ENCODE measurements around the gene ATPAF1.

Gene ATPAF1

DNA sequence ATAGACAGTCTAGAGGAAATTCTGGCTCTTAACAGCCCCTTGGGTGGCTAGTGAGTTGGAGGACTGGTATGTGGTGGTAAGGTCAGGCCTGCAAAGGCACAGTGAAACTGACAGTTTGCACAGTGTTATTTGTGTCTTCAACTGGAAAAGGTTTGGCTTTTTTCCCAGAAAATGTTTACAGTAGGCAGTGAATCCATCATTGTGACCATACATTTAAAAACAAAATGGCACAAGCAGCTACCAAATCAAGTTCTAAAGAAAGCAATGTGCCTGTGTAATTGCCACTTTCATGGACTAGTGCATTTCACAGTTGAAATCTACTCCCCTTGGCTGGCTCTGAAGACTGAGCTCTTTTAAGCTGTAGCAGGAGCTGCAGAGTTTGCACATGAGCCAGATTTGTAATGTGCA, 24.8 kb downstream of the ATPAF1 start:
- TF ChIP-seq NFIC (IDR thresholded peaks at IDR 0.05) (peak; percentile 94), ZBTB7A (IDR thresholded peaks at IDR 0.05; ENCODE audit: low read depth) (no peak), TEAD4 (IDR thresholded peaks at IDR 0.05) (peak; percentile 60; the same call in 1 of the 2 replicates), CREB1 (IDR thresholded peaks at IDR 0.05; ENCODE audit: low read depth) (no peak), EP300 (IDR thresholded peaks at IDR 0.05; ENCODE audit: borderline replicate concordance) (peak; percentile 43; the same call in 1 of the 2 replicates), CEBPB (IDR thresholded peaks at IDR 0.05) (0 out of 2 replicates have a peak, but pooled peaks have one; percentile 22), TCF12 (IDR thresholded peaks at IDR 0.05; ENCODE audit: low read depth) (0 out of 2 replicates have a peak, but pooled peaks have one; percentile 49), RAD21 (IDR thresholded peaks at IDR 0.05; ENCODE audit: low read depth) (0 out of 2 replicates have a peak, but pooled peaks have one; percentile 0)

DNA sequence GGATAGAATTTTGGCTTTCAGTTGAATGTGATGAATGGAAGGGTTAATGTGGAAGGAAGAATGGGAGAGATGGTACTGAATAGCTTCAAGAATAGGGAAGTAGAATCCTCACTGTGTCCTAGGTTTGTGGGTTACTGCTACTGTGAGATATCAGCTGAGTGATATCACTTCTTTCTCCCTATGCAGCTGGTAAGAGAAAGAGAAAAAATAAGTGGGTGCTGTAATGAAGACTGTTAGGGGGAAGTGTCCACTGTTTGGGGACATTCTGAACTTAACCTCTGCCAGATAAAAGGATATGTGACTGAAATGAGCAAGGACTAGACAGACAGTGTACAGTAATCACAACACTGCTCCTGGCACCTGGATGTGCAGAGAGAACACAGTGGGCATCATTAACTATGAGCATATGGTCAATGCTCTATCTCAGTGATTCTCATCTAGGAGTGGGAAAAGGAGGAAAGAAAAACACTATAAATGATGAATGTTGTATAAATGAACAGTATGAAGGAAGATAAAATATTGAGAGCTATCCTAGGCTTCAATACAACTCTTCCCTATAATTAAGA, 26.0 kb downstream of the ATPAF1 start:
- TF ChIP-seq, protein P1, sequence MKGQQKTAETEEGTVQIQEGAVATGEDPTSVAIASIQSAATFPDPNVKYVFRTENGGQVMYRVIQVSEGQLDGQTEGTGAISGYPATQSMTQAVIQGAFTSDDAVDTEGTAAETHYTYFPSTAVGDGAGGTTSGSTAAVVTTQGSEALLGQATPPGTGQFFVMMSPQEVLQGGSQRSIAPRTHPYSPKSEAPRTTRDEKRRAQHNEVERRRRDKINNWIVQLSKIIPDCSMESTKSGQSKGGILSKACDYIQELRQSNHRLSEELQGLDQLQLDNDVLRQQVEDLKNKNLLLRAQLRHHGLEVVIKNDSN (IDR thresholded peaks at IDR 0.05) = no peak
- TF ChIP-seq YY1 (IDR thresholded peaks at IDR 0.05; ENCODE audit: low read depth) (no peak), TCF12 (IDR thresholded peaks at IDR 0.05; ENCODE audit: low read depth) (no peak), CEBPB (IDR thresholded peaks at IDR 0.05) (no peak), RAD21 (IDR thresholded peaks at IDR 0.05; ENCODE audit: low read depth) (no peak), NFIC (IDR thresholded peaks at IDR 0.05) (no peak), TAF1 (IDR thresholded peaks at IDR 0.05; ENCODE audit: low read depth) (no peak), ZBTB7A (IDR thresholded peaks at IDR 0.05; ENCODE audit: low read depth) (no peak), CREB1 (IDR thresholded peaks at IDR 0.05; ENCODE audit: low read depth) (no peak)
- TF ChIP-seq, protein P2, sequence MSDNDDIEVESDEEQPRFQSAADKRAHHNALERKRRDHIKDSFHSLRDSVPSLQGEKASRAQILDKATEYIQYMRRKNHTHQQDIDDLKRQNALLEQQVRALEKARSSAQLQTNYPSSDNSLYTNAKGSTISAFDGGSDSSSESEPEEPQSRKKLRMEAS (IDR thresholded peaks at IDR 0.05) = no peak
- TF ChIP-seq, protein P3, sequence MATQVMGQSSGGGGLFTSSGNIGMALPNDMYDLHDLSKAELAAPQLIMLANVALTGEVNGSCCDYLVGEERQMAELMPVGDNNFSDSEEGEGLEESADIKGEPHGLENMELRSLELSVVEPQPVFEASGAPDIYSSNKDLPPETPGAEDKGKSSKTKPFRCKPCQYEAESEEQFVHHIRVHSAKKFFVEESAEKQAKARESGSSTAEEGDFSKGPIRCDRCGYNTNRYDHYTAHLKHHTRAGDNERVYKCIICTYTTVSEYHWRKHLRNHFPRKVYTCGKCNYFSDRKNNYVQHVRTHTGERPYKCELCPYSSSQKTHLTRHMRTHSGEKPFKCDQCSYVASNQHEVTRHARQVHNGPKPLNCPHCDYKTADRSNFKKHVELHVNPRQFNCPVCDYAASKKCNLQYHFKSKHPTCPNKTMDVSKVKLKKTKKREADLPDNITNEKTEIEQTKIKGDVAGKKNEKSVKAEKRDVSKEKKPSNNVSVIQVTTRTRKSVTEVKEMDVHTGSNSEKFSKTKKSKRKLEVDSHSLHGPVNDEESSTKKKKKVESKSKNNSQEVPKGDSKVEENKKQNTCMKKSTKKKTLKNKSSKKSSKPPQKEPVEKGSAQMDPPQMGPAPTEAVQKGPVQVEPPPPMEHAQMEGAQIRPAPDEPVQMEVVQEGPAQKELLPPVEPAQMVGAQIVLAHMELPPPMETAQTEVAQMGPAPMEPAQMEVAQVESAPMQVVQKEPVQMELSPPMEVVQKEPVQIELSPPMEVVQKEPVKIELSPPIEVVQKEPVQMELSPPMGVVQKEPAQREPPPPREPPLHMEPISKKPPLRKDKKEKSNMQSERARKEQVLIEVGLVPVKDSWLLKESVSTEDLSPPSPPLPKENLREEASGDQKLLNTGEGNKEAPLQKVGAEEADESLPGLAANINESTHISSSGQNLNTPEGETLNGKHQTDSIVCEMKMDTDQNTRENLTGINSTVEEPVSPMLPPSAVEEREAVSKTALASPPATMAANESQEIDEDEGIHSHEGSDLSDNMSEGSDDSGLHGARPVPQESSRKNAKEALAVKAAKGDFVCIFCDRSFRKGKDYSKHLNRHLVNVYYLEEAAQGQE (IDR thresholded peaks at IDR 0.05; ENCODE audit: low read depth) = no peak

DNA sequence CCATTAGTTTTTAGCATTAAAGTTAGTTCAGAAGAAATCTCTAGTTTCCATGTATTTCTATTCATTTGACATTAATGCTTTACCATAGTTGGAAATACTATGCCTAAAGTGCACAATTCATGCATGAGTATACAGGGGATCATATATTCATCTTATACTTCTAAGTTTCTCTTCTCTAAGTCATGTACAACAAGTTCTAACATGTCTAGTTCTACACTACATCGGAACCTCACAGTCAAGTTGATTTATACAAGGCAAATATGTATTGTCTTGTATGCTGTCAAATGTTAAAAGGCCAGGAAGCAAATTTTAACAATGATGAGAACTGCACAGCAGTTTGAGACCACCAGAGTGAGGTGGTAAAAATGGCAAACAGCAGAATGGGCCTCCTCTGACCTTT, 28.6 kb downstream of the ATPAF1 start:
- TF ChIP-seq TEAD4 (IDR thresholded peaks at IDR 0.05) (no peak), YY1 (IDR thresholded peaks at IDR 0.05; ENCODE audit: low read depth) (no peak), ZBTB7A (IDR thresholded peaks at IDR 0.05; ENCODE audit: low read depth) (no peak)

DNA sequence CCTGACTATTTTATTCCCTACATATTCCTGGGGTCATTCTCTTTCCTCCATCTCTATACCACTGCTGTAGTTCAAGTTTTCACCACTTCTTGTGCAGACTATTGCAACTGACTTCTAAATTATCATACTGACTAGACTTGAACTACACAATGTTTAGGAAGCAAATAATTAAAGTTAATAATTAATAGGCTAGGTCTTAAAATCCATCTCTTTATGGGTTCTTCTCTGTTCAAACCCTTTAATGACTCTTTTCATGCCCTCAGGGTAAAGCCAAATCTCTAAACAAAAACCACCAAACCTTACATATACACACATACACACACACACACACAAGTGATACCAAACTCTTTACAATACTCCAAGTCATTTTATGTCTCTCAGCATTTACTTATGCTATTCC, 29.2 kb downstream of the ATPAF1 start:
- no peak for TF ChIP-seq YY1 (IDR thresholded peaks at IDR 0.05; ENCODE audit: low read depth)
- no peak for TF ChIP-seq EP300 (IDR thresholded peaks at IDR 0.05; ENCODE audit: borderline replicate concordance)
- no peak for TF ChIP-seq FOXM1 (IDR thresholded peaks at IDR 0.05; ENCODE audit: borderline replicate concordance, low read depth)
- TF ChIP-seq, protein P3 (IDR thresholded peaks at IDR 0.05; ENCODE audit: low read depth) = no peak
- no peak for TF ChIP-seq TAF1 (IDR thresholded peaks at IDR 0.05; ENCODE audit: low read depth)
- TF ChIP-seq EGR1 (IDR thresholded peaks at IDR 0.05) = no peak
- TF ChIP-seq RAD21 (IDR thresholded peaks at IDR 0.05; ENCODE audit: low read depth) = no peak
- no peak for TF ChIP-seq CREB1 (IDR thresholded peaks at IDR 0.05; ENCODE audit: low read depth)
- TF ChIP-seq TEAD4 (IDR thresholded peaks at IDR 0.05) = no peak

DNA sequence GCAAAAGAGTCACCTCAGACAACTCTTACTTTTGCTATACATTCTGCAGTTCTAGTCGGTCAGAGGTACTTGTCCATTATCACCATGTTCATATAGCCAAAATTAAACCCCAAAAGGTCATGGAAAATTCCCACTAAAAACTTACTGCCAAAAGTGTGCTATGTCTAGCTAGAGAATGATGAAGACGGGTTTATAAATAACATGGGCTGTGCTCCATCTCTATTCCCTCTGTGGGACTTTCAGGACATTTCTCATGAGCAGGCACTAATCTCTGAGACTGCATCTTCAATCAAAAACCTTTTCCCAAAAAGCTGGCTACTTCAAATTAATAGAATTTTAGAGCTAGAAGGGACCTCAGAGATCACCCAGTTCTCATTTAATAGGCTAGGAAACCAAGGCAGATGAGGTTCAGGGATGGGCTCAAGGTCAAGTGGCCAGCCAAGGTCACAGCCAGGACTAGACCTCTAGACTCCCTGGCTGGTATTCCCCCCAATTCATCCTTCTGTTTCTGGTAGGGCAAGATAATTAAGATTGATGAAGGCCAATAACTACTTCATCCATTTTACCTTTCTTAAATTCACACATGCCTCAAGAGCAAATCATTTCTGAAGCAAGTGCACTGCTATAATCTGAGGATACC, 30.6 kb downstream of the ATPAF1 start:
- TF ChIP-seq RAD21 (IDR thresholded peaks at IDR 0.05; ENCODE audit: low read depth) (no peak), NFIC (IDR thresholded peaks at IDR 0.05) (no peak), TAF1 (IDR thresholded peaks at IDR 0.05; ENCODE audit: low read depth) (no peak), CREB1 (IDR thresholded peaks at IDR 0.05; ENCODE audit: low read depth) (no peak), FOXM1 (IDR thresholded peaks at IDR 0.05; ENCODE audit: borderline replicate concordance, low read depth) (no peak), EP300 (IDR thresholded peaks at IDR 0.05; ENCODE audit: borderline replicate concordance) (no peak), YY1 (IDR thresholded peaks at IDR 0.05; ENCODE audit: low read depth) (no peak), CEBPB (IDR thresholded peaks at IDR 0.05) (no peak)
- TF ChIP-seq, protein P1 (IDR thresholded peaks at IDR 0.05) = no peak

DNA sequence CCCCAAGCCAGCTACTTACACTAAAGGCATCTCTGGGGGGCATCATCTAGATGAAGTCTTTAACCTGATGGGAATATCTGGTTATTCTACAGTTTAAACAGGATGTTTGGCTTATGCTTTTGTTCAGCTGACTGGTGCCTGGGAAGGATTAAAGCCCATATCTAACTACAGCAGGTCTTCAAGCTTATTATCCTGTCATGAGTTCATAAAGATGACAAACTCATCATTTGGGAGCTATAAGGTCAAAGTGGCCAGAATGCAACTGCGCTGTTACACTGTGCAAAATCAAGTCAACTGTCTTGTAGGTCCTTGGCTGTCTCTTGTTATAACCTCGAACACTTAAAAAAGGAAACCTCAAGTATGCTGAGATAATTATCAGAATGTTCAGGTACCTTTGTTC, 33.0 kb downstream of the ATPAF1 start:
- TF ChIP-seq EGR1 (IDR thresholded peaks at IDR 0.05) (no peak), TEAD4 (IDR thresholded peaks at IDR 0.05) (no peak), RAD21 (IDR thresholded peaks at IDR 0.05; ENCODE audit: low read depth) (no peak), CREB1 (IDR thresholded peaks at IDR 0.05; ENCODE audit: low read depth) (no peak), NFIC (IDR thresholded peaks at IDR 0.05) (no peak), YY1 (IDR thresholded peaks at IDR 0.05; ENCODE audit: low read depth) (no peak), CEBPB (IDR thresholded peaks at IDR 0.05) (no peak), ZBTB7A (IDR thresholded peaks at IDR 0.05; ENCODE audit: low read depth) (no peak), TAF1 (IDR thresholded peaks at IDR 0.05; ENCODE audit: low read depth) (no peak)
- TF ChIP-seq, protein P3 (IDR thresholded peaks at IDR 0.05; ENCODE audit: low read depth) = no peak
- TF ChIP-seq, protein P1 (IDR thresholded peaks at IDR 0.05) = no peak
